NCI-H82 treated with DMSO at 0.1 percent for 48 hours (cell line): ENCODE data around the gene FAS.

Experiments
- DNase-seq: peaks from one replicate; lab custom pipeline; 2025; ENCODE audit not compliant: unreplicated experiment; lab: John Stamatoyannopoulos, UW

The FAS gene

DNA sequence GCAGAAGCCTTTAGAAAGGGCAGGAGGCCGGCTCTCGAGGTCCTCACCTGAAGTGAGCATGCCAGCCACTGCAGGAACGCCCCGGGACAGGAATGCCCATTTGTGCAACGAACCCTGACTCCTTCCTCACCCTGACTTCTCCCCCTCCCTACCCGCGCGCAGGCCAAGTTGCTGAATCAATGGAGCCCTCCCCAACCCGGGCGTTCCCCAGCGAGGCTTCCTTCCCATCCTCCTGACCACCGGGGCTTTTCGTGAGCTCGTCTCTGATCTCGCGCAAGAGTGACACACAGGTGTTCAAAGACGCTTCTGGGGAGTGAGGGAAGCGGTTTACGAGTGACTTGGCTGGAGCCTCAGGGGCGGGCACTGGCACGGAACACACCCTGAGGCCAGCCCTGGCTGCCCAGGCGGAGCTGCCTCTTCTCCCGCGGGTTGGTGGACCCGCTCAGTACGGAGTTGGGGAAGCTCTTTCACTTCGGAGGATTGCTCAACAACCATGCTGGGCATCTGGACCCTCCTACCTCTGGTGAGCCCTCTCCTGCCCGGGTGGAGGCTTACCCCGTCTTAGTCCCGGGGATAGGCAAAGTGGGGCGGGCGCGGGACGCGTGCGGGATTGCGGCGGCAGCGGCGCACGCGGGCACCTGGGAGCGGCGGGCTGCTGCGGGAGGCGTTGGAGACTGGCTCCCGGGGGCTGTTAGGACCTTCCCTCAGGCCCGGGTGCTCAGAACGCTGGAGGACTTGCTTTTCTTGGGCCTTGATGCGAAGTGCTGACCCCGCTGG lies at the start of gene FAS:
TSS of gene FAS (plus strand) at position 415 of the 777 bp plus-strand sequence. CDS start at position 494, 79 bp downstream.
- DNase-seq = no peak

DNA sequence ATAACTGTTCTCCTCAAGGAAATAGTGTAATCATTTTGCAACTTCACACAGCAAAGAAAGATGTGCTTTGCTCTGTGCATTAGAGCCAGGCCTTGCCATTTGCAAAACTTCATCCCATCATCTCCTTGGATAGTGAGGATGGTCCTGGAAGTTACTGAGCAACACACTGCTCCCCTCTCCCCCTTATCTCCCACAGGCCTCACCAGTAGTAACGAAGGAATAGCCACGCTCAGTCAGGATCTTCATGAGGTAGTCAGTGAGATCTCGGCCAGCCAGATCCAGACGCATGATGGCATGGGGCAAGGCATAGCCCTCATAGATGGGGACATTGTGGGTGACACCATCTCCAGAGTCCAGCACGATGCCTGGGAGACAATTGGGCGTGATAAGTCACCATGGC lies 49.6 kb upstream of the FAS start:
- no peak for DNase-seq

DNA sequence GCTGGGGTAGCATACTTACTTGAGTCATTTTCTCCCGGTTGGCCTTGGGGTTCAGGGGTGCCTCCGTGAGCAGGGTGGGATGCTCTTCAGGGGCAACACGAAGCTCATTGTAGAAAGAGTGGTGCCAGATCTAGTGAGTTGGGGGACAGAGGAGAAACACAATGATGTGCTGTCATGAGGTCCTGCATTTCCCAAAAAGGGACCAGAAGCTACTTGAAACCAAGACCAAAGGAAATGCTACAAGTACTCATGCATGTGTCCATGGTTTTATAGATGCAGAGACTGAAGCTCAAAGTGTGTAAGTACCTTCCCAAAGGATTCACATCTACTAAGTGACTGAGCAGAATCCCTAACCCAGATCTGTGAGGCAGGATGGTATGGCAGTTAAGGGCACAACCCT lies 46.8 kb upstream of the FAS start:
- no peak for DNase-seq

DNA sequence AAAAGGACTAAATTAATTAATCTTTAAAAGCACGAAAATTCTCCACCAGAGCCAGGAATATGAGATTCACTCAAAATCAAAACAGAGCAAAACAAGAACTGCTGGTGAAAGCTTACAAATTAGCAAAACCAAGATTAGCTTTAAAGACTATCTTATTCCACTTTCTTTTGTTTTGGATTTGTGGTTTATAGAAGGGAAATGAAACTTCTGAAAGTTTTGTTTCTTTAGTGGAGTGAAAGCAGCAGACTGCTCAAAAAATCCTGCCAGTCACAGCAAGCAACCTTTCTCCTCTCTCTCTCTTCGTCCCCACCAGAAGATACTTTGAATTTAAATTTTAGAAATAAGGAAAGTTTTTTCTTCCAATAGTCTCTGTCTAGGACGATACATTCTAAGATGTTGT lies 45.8 kb upstream of the FAS start:
- no peak for DNase-seq

DNA sequence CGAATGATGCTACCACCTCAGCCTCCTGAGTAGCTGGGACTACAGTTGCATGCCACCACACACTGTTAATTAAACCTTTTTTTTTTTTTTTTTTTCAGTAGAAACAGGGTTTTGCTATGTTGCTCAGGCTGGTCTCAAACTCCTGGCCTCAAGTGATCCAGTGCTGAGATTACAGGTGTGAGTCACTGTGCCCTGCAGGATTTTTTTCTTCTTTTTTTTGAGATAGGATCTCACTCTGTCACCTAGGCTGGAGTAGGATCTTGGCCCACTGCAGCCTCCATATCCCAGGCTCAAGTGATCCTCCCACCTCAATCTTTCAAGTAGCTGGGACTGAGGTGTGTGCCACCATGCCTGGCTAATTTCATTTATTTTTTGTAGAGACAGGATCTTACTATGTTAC lies 44.4 kb upstream of the FAS start:
- DNase-seq = no peak

DNA sequence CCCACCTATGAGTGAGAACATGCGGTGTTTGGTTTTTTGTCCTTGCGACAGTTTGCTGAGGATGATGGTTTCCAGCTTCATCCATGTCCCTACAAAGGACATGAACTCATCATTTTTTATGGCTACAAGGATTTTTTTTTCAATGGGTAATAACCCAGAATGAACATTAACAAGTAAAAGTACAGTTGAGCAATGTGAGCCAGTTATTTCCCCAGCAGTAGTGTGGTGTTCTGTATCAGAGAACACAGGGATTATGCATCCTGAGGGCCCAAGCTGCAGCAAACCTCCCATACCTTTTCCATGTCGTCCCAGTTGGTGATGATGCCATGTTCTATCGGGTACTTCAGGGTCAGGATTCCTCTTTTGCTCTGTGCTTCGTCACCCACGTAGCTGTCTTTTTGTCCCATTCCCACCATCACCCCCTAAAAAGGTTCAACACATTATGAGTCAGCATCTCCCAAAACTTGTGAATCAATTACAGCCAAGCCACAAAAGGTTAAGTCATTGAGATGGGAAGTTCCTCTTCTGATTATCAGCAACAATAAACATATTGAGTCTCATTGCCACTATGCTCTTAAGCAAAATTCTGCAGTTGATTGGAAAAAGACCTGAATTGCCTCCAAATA lies 43.5 kb upstream of the FAS start:
- no peak for DNase-seq

DNA sequence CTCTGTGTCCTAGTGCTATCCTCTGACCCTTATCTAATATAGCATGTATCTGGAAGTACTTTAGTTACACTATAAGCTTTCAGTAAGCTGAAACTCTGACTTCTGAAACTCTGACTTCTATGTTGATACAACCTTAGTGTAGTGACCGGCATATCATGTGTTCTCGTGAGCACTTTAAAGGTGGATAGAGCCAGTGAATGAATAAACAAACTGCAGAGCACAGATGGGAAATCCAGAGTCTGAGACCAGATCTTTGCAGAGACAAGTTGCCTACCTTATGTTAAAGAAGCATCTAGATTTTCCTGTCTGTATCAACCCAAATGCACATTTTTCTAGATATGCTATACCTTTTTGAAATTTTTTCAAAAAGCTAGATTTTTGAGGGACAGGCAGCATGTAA lies 41.5 kb upstream of the FAS start:
- DNase-seq = no peak

DNA sequence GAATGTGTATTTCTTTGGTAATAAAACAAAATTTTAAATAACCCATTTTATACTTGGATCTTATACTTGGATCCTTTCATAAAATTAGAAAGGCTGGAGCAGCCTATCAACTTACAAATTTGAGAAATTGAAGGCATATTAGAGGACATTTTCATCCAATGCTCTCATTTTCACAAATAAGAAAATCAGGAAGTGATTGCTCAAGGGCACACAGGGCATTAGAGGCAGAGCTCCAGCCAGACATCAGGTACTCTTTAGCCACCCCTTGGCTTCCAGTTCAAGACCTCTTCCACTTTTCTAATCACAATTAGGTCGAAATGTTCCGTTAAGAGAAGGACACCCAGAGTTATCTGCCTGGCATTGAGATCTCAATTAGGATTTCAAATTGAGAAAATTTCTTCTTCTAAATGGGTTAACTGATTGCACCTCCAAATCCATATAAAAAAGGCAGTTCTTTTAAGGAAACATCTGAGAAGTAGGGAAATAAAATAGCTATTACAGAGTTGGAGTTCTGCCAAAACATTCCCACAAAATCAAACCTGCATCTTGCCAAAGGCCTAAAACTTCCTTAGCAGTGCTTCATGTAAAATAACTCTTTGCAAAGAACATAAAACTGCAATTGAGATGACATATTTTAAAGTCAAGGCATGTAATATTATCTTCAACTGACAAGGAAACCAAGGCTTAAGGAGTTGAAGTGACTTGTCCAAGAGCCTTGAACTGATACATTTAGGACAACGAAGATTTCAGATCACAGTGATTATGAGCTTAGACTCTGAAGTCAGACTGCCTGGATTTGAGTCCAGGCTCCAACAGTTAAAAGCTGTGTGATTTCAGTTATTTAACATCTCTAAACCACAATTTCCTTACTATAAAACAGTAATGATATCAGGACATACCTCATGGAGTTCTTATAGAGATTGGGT lies 40.4 kb upstream of the FAS start:
- DNase-seq = no peak

DNA sequence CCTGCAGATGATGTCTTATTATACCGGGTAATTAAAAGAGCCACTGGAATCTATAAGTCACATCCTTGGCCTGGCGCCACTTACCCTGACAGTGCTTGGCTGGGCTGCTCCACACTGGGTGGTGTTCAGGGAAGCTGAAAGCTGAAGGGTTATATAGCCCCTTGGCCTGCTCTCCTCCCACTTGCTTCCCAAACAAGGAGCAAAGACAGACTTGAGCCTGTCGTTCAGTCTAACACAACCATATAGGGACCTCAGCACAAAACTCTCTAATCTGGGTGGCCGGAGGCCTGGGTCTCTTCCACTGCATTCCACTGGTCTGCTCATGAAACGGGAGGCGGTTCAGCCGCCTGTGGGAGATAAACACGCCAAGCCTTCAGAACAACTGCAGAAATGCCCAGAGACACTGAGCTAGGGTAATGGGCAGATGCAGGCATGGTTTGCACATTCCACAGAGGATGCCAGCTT lies 37.9 kb upstream of the FAS start, which contains the start of gene ACTA2:
TSS of gene ACTA2 (minus strand) at position 127 of the 465 bp plus-strand sequence. CDS start 3,843 bp downstream, outside the sequence.
- DNase-seq = no peak

DNA sequence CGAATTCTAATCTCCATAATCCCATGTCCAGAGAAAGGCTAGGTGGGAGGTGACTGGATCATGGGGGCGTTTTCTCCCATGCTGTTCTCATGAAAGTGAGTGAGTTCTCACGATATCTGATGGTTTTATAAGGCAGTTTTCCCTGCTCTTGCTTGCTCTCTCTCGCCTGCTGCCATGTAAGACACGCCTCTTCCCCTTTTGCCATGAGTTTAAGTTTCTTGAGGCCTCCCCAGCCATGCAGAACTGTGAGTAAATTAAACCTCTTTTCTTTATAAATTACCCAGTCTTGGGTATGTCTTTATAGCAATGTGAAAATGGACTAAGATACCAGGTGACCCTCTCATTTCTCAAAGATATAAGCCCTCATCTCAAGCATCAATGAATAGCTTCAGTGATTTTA lies 36.9 kb upstream of the FAS start:
- no peak for DNase-seq

DNA sequence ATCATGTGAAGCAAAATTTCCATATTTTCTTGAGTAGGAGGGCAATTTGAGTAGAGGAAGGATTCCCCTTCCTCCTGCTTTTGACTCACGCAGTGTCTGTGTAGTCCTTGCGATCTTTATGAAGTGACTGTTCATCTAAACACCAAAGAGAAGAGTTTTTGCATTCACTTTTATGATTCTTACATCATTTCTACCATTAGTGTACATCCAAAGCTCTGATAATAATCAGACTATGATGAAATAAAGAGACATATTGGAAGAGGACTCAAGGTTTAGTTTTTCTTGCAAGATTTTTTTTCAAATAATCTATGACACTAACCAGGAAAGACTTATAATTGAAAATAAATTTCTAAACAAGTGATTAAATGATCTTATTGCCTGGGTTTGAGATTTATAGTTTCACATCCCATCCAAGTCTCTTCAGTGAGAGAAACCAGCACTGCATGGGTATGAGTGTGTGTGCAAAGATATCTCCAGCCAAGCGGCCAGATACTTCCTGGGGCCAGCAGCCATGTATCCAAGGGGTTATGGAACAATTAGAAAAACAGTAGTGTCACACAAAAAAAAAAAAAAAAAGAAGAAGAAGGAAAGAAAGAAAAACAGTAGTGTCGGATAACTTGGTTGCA lies 36.0 kb upstream of the FAS start:
- DNase-seq = no peak

DNA sequence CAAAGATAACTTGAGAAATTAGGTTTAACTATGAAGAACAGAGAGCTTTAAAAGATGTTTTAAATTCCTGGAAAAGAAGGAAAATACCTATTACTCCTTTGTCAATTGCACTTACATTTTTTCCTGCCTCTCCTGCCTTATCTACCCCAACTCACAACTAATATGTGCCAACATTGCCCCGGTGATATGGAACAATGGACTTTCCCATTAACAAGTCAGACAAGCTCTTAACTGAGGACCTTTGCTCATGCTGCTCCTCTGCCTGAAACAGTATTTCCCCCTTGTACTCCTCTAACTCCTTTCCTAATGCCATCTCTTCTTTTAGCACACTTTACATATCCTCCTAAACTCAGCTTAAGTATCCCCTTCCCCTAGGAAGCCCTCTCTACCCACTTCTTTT lies 33.2 kb upstream of the FAS start:
- no peak for DNase-seq

DNA sequence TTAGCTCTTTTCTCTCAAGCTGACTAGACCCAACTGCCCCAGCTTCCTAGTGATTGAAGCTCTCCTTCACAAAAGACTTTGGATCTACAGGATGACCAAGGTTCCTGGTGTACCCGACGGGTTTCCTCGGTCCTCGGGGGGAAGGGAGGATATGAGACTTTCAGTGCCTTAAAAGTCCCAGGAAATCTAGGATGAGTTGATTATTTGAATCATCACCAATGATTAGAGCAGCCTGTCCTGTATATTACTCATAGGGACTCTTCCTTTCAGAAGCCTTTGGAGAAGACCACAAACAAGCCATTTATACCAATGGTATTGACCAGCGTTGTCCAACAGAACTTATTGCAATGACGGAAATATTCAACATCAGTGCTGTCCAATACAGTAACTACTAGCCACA lies 31.9 kb upstream of the FAS start:
- DNase-seq = no peak

DNA sequence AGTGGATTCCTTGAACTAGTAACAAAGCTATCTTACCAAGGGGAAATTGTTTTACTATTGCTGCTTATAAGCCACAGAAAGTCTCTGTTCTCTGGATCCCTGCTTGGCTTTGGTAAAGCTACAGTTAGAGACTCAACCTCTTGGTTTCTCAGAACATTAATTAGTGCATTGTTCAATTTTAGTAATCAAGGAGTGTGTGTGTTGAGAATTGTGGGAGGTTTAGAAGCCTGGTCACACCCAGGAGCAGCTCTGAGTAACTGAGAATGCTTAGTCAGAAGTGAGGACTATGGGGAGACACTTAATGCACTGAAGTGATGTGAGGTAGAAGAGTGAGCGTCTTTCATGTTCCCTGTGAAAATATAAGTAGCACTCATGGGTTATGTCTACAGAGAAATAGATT lies 29.8 kb upstream of the FAS start:
- no peak for DNase-seq

DNA sequence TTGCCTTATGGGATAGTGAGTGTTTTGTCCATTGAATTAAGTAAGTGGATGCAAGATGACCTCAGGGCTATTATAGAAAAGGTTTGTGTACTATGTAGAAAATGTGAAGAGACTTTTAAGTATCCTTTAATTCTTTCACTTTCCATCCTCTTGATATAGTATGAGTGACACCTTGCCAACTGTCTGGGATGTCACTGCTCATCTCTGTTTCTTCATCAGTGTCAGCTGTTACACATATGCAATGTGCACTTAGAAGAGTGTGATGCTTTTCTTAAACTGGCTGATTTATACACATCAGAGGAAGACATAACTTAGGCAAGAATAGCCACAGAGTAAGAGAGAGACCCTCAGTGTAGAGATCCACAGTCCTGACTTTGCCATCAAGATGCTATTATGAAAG lies 29.3 kb upstream of the FAS start:
- DNase-seq = no peak

DNA sequence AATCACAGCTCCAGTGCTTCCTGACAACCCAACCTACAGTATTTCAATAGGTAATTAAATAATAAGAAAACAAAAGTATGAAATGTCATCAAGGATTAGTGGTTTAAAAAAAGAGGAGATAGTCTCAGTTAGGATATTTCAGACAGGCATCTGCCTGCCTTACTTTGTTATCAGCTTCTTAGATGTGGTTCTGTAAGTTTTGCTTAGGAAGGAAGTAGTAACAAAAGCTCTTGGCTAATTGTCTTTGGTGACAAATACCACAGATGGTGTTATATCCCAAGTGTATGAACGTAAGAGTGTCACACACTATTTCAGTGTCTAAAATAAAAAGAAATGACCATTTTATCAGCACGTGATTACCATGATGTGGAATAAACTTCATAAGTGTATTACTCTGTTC lies 28.3 kb upstream of the FAS start:
- no peak for DNase-seq

DNA sequence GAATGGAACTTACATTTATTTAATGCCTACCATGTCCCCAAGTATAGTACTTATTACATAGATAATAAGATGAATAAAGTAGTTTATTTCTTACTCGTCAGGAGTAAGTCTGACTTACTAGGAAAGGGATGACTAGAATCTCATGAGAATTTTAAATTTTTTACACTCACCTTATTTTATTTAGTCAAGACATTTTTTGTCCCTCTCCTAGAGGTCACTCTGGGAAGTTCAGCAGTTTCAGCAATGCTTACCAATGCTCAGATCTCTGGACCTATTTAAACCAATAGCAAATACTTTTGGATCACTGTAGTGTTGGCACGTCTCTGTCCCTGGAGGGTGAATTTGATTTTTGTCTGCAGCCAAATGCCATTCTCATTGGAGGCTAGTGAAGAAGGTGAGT lies 27.3 kb upstream of the FAS start:
- no peak for DNase-seq

DNA sequence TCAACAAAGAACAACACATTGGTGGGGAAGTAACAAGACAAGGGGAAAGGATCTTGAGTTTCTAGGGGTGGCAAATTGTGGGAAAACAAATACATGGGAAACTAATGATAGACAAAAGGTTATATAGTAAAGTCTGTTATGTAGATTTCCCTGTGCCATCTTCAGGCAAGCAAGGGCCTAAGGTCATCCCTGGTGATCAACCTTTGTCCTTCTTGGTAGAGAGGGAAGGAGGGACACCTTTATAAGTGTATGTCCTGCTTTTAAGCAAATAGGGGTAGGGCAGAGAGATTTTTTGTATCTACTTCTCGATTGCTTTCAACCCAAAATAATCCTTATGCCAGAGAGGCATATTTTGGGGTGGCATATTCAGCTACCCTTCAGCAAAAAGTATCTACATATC lies 26.2 kb upstream of the FAS start:
- DNase-seq = no peak

DNA sequence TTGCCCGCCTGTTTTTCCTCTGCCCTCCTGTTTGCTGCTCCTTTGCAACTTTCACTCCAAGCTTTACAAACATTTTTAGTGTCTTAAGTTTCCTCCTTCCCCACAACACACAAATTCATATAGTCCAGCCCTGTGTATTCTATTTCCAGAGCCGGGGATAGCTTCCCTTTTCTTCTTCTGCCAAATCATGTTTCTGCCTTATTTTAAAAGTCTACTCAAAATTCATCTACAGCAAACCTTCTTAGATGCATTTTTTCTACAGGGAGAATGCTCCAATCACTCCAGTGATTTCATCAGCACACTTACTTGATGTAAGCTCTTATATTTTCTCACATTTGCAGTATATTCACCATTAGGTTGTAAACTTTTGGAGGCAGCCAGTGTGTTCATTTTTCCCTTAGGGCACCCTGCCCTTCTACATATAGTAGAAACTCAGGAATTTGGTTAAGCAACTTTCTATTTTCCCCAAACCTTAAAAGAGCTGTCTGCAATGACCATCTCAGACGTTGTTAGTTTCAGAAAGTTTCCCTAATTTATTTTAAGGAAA lies 25.7 kb upstream of the FAS start:
- no peak for DNase-seq

DNA sequence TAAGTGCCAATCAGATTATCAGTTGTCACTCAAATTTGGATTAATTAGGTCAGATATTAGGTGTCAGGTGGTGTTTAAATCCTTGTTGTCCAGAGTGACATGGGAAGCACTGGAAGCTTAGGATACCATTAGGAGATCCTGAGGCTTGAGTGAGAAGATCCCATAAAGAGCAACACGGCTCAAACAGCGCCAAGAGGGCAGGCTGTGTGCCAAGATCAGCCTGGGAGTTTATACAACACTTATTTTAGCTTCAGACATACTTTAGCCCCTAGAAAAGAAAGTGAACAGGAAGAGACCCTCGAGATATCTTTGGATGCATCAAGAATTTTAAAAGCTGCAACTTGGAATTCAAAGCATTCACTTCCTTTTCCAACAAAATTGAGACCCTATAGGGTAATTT lies 23.8 kb upstream of the FAS start:
- DNase-seq = no peak

DNA sequence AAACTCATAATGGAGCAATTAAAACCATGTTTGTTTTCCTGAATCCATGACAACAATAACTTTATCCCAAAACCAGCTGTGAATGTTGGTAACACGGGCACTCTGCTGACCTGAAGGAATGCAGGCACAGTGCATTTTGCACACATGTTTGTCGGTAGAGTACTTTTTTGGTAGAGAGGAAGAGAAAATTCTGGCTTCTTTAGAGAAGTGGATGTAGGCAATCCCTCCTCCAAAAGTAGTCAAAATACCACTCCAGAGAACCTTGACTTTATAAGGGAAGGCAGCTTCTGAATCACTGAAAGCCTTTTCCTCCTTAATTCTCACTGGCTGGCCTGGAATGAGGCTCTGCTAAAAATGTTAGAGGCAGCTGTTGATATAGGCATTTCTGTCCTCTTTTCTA lies 22.2 kb upstream of the FAS start:
- DNase-seq = no peak
